Measurements from ENCODE around the gene ANGPTL4.
"Not testable (repeated sequence)": the region's sequence is repeated elsewhere in the genome, so short reads cannot be mapped to it uniquely, and the experiment has no call there.

The ANGPTL4 gene

GRCh38 chr19:8397746-8398310 lies 33.9 kb downstream of the ANGPTL4 start:
- Histone ChIP-seq H3K4me1 (peaks cover 45% of the 10 kb centered on the region), H3K4me2 (peak overlapping the region; percentile 50), H3K27ac (peak overlapping the region; percentile 38; the same call in 1 of the 2 replicates), H3K27me3 (no peaks in the 10 kb centered on the region), H3K9ac (peak overlapping the region; percentile 48; the same call in 1 of the 2 replicates), H3K9me3 (no peaks in the 10 kb centered on the region), H3K36me3 (peaks cover 43% of the 10 kb centered on the region), H4K20me1 (peaks cover 75% of the 10 kb centered on the region), H3K4me3 (no peak overlapping the region)
- TF ChIP-seq Cebpa-rat (IDR thresholded peaks at IDR 0.05) = no peak

- H4K20me1 ChIP-seq = peaks cover 70% of the 10 kb centered on the region
- peaks cover 48% of the 10 kb centered on the region for H3K36me3 ChIP-seq
- H3K27ac ChIP-seq = 0 out of 2 replicates have a peak overlapping the region, but pooled peaks have one; percentile 19
- no peaks in the 10 kb centered on the region for H3K9me3 ChIP-seq
- H3K4me2 ChIP-seq = peak overlapping the region; percentile 50
- H3K27me3 ChIP-seq = no peaks in the 10 kb centered on the region
- H3K4me1 ChIP-seq = peaks cover 40% of the 10 kb centered on the region
- TF ChIP-seq Cebpa-rat (IDR thresholded peaks at IDR 0.05) = no peak
- no peak overlapping the region for H3K4me3 ChIP-seq
- H3K9ac ChIP-seq = peak overlapping the region; percentile 48; the same call in 1 of the 2 replicates
These were observed 34.4 kb downstream of the ANGPTL4 start for GRCh38 chr19:8398311-8398771.

DNA sequence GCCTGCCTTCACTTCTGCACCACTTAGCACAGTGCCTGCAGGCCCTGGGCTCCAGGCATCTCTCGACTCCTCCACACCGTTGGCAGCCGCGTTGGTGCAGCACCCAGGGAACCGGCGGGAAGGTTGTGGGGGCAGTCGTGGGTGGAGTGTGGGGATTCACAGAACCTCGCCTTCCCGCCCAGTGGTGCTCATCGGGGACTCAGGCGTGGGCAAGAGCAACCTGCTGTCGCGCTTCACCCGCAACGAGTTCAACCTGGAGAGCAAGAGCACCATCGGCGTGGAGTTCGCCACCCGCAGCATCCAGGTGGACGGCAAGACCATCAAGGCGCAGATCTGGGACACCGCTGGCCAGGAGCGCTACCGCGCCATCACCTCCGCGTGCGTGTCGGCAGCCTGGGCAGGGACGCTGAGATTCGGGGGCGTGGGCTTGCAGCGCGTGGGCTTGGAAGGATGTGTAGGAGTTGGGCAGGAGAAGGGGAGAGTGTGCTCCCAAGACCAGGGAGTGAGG lies 35.8 kb downstream of the ANGPTL4 start:
- Histone ChIP-seq H3K9me3 (no peaks in the 10 kb centered on the region), H3K4me1 (peaks cover 28% of the 10 kb centered on the region), H3K36me3 (peaks cover 62% of the 10 kb centered on the region), H3K4me3 (no peak overlapping the region), H3K4me2 (no peak overlapping the region), H3K27me3 (no peaks in the 10 kb centered on the region), H3K9ac (no peak overlapping the region), H3K27ac (no peak overlapping the region), H4K20me1 (peaks cover 56% of the 10 kb centered on the region)
- no peak for TF ChIP-seq Cebpa-rat (IDR thresholded peaks at IDR 0.05)

- no peak for TF ChIP-seq Cebpa-rat (IDR thresholded peaks at IDR 0.05)
- Histone ChIP-seq H3K4me2 (no peak overlapping the region), H3K27ac (no peak overlapping the region), H3K9ac (no peak overlapping the region), H3K36me3 (peaks cover 62% of the 10 kb centered on the region), H4K20me1 (peaks cover 33% of the 10 kb centered on the region), H3K9me3 (no peaks in the 10 kb centered on the region), H3K4me3 (no peak overlapping the region), H3K27me3 (no peaks in the 10 kb centered on the region), H3K4me1 (peaks cover 17% of the 10 kb centered on the region)
These were observed 38.0 kb downstream of the ANGPTL4 start for GRCh38 chr19:8401981-8402411.

GRCh38 chr19:8403098-8403819 lies 39.3 kb downstream of the ANGPTL4 start:
- TF ChIP-seq Cebpa-rat (IDR thresholded peaks at IDR 0.05) = no peak
- no peak overlapping the region for H3K4me2 ChIP-seq
- no peaks in the 10 kb centered on the region for H3K9me3 ChIP-seq
- no peaks in the 10 kb centered on the region for H3K27me3 ChIP-seq
- H3K36me3 ChIP-seq = peaks cover 65% of the 10 kb centered on the region
- H3K9ac ChIP-seq = no peak overlapping the region; the same call in 1 of the 2 replicates
- peaks cover 21% of the 10 kb centered on the region for H4K20me1 ChIP-seq
- no peak overlapping the region for H3K4me3 ChIP-seq
- H3K27ac ChIP-seq = no peak overlapping the region
- peaks cover 5% of the 10 kb centered on the region for H3K4me1 ChIP-seq

GRCh38 chr19:8403820-8404109 lies 39.8 kb downstream of the ANGPTL4 start:
- no peaks in the 10 kb centered on the region for H3K9me3 ChIP-seq
- H3K4me1 ChIP-seq = no peaks in the 10 kb centered on the region
- H3K36me3 ChIP-seq = peaks cover 63% of the 10 kb centered on the region
- H4K20me1 ChIP-seq = peaks cover 16% of the 10 kb centered on the region
- no peak overlapping the region for H3K9ac ChIP-seq
- H3K4me3 ChIP-seq = no peak overlapping the region
- no peaks in the 10 kb centered on the region for H3K27me3 ChIP-seq
- no peak overlapping the region for H3K4me2 ChIP-seq
- H3K27ac ChIP-seq = no peak overlapping the region
- TF ChIP-seq Cebpa-rat (IDR thresholded peaks at IDR 0.05) = no peak

DNA sequence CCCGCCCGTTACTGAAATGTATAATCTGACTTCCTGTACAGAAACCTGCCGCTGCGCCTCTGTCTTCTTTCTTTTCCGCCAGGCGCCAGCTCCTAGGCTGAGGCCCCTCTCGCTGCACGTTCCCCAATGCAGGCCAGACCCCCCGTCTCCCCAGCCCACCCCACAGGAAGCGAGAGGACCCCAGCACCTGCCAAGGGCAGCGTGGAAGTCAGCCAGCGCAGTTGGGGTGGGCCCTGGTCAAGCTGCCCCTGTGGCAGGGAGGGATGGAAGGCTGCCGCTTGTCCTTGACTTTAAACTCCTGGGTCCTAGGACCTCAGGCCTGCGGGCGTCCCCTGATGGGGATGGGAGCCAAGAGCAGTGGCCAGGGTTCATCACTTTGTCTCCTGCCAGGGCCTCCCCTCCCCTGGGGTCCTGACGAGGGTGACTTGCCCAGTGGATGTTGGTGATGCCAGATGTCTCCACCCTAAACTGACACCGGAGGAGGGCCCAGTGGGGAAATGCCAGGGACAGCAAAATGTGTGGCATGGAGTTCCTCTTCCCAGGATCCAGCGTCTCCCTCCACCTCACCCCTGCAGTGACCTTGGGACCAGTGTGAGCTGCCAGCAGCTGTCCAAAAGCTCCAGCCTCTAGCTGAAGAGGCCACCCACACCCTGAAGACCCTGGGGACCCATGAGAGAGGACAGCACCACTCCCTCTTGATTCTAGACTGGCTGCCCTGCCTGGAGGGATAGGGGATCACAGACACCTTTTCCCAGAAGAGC lies 40.6 kb downstream of the ANGPTL4 start:
- H3K4me3 ChIP-seq = no peak overlapping the region
- H3K27ac ChIP-seq = no peak overlapping the region
- H3K9me3 ChIP-seq = no peaks in the 10 kb centered on the region
- TF ChIP-seq Cebpa-rat (IDR thresholded peaks at IDR 0.05) = no peak
- no peaks in the 10 kb centered on the region for H3K27me3 ChIP-seq
- H3K36me3 ChIP-seq = peaks cover 57% of the 10 kb centered on the region
- H3K4me2 ChIP-seq = no peak overlapping the region
- no peaks in the 10 kb centered on the region for H3K4me1 ChIP-seq
- no peak overlapping the region for H3K9ac ChIP-seq
- H4K20me1 ChIP-seq = peaks cover 8% of the 10 kb centered on the region

DNA sequence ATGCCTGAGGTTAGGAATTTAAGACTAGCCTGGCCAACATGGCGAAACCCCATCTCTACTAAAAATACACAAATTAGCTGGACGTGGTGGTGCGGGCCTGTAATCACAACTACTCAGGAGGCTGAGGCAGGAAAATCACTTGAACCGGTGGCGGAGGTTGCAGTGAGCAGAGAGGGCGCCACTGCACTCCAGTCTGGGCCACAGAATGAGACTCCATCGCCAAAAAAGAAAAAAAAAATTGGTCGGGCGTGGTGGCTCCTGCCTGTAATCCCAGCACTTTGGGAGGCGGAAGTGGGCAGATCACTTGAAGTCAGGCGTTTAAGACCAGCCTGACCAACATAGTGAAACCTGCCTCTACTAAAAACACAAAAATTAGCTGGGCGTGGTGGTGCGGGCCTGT lies 46.8 kb downstream of the ANGPTL4 start:
- not testable (repeated sequence) for H3K36me3 ChIP-seq, H4K20me1 ChIP-seq, H3K4me3 ChIP-seq, H3K9ac ChIP-seq, H3K9me3 ChIP-seq, H3K4me2 ChIP-seq, H3K27ac ChIP-seq, H3K4me1 ChIP-seq, H3K27me3 ChIP-seq

- TF ChIP-seq Cebpa-rat (IDR thresholded peaks at IDR 0.05) = no peak
- H3K4me3 ChIP-seq = peak within 1 kb of the TSS; percentile 90
- peaks cover 7% of the 10 kb centered on the region for H3K4me1 ChIP-seq
- H3K27me3 ChIP-seq = no peaks in the 10 kb centered on the region
- no peaks in the 10 kb centered on the region for H3K36me3 ChIP-seq
- peak within 1 kb of the TSS; percentile 86 for H3K9ac ChIP-seq
- no peaks in the 10 kb centered on the region for H3K9me3 ChIP-seq
- peak within 1 kb of the TSS; percentile 100 for H3K4me2 ChIP-seq
- H3K27ac ChIP-seq = peak within 1 kb of the TSS; percentile 82
- no peaks in the 10 kb centered on the region for H4K20me1 ChIP-seq
These were observed 49.1 kb downstream of the ANGPTL4 start, which contains the start of gene MARCHF2 for GRCh38 chr19:8412783-8413628. Gene MARCHF2, plus strand, starts transcription at chr19:8413305. Its CDS starts 8,536 bp downstream, at chr19:8421841.
